Non-pigmented ciliary epithelial cell (primary cell): Measurements from ENCODE around the gene AGTRAP.

Experiments used
- DNase-seq: peaks from one replicate; pipeline ENCODE4 v3.0.0-alpha.2; 2010; ENCODE audit warnings: low read depth

The AGTRAP gene

DNA sequence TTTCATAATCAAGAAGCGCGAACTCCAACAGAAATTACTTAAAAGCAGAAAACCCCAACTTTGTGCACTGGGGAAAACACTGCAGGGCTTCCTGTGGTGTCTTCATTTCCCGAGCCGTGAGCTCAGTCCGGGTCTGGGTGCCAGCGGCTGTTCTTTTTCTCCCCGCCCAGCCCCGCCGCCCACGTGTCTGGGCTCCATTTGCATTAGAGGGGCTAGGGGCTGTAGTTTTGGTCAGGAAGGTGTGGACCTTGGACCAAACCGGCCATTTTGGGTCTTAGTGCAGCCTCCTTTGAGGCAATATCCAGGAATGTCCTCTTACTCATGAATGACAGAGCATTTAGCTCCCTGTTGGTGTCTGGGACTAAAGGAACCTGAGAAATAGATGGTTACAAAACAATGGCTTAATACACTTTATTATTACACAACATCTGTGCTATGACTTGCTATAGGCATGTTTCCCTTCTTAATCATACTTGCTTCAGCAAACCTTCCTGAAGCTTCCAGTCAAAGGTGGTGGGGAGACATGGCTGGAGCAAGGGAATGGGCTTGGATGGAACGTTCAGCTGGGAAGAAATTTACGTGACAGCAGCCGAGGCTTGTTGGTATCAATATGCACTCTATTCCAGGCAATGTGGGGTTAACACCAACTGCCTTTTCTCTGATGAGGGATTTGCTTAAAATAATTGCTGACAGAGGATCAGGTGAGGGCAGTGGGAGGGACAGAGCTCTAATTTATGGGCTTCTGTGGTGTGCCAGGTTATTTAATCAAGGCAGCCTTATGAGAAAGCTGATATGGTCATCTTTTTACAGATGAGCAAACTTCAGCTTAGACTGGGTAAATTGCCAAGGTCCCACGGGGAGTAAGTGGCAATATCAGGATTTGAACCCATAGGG is 1.1 kb downstream of the AGTRAP start:
- peak; percentile 55 for DNase-seq

DNA sequence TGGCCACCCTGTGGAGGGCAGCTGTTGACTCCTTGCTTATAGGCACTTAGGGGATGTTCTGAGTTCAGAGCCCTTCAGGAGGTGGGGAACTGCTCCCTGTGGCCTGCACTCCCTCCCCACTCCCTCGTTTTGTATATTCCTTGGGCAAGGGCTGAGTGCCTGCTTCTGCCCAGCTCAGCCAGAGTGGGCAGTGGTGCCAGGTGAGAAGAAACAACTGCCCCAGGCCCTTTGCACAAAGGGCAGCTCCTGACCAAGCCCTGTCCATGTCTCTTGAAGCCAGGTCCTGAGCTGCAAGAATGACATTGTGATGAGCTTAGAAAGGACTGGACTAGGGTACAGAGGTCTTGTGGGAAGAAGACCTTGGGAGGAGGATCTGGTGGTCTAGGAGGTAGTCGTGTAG is 2.2 kb downstream of the AGTRAP start:
- DNase-seq = no peak

DNA sequence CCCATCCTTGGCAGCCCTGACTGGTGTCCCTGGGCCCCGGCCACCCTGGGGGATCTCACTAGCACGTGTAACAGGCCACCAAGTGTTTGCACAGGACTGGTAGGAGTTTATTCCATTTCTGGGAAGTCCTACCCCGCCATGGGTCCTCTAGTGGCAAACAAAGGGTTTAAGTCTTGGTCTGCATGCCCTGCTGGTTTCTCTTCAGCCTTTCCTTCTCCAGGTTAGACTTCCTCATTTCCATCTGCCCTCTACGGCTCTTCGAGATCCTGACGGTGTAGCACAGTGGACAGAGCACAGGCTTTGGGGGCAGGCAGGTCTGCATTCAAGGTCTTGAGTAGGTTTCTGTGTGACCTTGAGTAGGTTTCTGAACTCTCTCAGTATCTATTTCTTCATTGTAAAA is 2.8 kb downstream of the AGTRAP start:
- no peak for DNase-seq

DNA sequence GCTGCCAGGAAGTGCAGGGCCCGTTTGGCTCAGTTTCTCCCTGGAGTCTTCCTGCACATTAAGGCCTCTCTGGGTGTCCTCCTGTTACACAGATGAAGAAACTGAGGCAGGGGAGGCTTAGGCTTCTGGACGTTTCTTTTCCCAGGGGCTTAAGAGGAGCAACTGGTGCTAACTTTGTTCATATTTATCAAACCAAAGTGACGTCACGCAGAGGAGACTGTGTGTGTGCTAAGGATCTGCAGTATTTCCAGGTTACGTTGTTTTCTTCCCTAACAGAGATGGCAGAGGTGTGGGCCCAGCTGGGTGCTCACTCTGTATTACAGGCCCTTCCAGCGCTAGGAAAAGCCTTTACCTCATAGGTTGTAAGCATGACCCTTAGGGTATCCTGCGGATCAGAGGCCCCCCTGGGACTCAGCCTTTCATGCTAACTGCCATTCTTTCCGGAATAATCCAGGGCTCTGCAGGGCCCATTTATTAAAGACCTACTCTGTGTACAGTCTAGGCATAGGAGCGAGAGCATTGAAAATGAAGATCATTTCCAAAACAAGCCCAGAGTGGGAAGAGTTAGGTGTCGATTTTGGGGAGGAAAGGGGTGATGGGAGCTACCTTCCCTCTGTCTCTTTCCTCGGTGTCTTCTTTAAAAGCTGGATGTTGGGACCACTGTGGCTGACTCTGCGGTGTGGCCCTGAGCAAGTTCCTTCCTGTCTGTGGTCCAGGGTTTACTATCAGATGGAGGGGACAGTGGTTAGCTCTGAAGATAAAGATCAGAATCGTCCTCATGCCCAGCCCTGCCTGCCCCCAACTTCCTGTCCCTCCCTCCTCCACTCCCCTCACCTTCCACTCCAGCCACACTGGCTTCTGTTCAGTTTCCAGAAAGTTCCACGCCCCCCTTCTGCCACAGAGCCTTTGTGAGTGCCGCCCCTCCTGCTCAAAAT is 4.6 kb downstream of the AGTRAP start:
- DNase-seq = no peak

DNA sequence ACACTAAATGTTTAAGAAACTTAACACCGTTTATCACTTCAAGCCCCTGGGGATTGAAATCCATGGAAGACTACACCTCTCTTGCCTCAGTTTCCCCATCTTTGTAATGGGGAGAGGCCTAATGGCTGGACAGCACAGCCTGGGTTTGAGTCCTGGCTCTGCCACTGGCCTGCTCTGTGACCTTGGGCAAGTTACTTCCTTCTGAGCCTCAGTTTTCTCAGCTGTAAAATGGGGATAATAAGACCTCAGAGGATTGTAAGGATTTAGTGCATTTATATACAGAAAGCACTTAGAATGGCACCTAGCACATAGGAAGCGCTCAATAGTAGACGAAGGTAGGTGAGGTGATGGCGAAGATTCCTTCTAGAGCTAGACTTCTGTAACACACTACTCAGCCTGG is 5.5 kb downstream of the AGTRAP start:
- no peak for DNase-seq

DNA sequence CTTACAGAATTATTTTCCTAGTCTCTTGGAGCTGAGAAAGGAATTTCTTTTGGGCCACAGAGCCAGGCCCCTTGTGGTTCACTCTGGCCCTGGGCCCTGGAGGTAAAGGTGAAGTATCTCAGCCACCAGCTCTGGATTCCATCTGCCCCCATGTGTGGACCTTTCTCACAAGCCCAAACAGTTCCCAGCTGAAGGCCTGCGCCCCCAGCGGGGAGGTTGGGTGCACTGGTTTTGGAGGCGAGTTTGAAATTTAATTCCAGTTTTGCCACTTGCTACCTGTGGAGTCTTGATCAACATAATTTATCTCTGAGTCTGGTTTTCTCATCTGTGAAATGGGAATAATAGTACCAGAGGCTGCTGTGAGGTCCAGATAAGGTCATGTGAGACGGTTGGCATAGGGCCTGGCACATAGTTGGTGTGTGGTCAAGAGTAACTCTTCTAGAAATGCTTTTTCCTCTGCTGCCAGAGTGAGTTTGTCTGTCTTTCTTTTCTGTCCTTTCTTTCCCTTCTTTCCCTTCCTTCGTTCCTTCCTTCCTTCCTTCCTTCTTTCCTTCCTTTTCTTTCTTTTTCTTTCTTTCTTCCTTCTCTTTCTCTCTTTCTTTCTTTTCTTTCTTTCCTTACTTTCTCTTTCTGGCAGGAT is 6.1 kb downstream of the AGTRAP start:
- no peak for DNase-seq

DNA sequence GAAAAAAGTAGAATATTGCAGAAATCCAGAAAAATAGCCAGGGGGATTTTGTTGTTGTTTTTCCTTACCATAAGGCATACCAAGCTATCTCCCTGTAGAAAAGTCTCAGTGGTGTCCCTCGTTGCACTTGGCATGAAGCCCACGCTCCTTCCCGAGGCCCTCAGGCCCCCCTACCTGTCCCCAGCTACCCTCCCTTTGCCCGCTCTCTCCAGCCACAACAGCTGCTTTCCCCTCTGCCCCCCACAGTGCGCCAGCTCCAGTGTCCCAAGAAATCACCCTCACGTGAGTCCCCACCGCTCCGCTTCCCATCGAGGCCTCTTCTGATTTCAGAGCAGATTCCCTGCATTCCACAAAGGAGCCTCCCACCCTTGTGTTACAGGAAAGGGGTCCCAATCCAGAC is 8.4 kb downstream of the AGTRAP start:
- DNase-seq = no peak

DNA sequence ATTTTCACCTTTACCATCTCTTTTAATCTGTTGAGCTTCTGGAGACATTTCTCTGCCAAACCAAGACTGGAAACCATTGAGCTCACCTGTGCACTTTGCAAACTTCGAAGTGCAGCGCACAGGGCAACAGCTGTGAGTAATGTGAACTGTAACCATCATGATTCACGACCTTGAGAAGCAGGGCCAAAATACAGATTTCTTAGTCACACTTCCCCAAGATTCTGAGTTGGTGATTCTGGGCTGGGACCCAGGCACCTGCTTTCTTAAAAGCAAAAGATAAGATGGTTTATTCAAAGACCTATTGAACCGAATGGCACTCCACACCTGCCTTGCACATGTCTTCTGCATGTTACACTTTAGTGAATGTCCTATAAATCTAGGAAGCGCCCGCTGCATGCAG is 10.2 kb downstream of the AGTRAP start:
- no peak for DNase-seq

DNA sequence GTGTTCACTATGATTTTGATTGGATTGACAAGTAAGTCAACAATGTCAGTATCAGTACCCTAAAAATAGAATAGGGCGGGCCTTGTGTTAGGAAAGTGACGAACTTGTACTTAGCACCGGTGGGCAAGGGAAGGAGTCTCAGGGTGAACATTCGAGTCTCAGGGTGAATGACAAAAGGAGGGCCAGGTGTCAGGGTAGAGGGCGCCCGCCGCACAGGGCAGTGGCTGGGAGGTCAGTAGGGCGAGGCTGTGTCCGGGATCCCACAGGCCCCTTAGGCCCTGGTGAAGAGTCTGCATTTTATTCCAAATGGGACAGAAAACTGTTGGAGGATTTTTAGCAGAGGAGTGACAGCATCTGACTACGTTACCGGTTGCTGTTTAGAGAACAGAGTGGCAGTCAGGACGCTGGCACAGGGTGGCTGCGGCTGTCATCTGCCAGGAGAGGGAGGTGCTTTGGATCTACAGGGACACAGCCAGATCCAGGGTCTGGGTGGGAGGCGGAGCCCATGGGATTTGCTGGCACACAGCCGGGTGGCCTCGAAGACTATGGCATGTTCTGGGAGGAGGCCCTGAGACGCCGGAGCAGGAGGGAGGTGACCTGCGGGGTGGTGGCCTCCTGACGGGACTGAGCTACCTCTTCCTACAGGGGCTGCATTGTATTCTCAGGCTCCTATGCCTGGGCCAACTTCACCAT is 11.0 kb downstream of the AGTRAP start:
- no peak for DNase-seq

DNA sequence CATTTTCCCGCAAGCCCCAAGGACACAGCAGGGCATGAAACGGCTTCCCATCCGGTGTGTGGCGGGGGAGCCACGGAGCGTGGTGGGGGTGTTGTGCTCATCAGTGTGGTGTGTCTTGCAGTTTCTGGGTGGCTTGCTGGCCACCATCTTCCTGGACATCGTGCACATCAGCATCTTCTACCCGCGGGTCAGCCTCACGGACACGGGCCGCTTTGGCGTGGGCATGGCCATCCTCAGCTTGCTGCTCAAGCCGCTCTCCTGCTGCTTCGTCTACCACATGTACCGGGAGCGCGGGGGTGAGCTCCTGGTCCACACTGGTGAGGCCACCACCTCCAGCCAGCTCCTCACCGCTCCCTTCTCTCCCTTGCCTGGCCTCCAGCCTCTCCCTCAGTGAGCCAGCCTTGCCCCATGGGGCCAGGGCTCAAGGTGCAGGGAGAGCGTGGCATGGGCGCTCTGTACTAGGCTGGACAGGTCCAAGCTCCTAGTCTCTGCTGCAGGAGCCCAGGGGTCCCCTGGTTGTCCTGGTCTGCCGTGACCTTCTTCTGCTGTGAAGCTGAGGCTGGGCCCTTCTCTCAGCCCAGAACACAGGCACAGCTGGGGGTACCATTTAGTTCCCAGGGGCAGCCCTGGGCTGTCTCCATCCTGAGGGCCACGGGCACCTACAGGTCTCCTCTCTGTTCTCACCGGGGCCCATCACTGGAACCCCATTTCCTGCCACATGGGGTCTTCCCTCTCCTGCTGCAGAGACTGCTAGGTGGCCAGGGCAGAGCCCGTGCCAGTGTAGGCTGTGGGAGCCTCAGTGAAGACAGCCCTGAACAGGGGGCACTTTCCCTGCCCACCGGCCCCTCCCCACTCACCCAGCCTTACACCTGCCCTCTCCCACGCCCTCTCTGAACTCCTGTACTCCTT is 12.6 kb downstream of the AGTRAP start:
- no peak for DNase-seq

DNA sequence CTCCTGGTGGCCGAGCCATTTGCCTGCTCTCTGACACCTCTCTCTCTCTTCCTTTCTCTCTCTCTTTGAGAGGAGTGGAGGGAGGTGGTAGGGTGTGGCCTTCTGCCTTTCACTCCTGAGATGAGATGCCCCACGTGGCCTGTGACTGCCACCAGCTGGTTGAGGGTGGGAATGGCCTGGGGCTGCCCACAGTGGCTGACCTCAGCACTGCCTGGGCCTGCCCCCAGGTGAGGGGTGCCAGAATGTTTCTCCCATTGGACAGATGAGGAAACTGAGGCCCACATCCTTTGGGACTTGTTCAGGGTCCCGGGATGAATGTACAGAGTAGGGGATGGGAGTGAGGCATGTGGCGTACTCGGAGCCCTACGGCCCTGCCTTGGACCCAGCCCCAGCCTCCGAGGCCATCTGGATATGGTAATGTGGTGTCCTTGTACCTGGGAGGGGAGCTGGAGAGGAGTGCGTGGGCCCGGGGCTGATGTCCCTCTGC is 13.3 kb downstream of the AGTRAP start:
- no peak for DNase-seq

DNA sequence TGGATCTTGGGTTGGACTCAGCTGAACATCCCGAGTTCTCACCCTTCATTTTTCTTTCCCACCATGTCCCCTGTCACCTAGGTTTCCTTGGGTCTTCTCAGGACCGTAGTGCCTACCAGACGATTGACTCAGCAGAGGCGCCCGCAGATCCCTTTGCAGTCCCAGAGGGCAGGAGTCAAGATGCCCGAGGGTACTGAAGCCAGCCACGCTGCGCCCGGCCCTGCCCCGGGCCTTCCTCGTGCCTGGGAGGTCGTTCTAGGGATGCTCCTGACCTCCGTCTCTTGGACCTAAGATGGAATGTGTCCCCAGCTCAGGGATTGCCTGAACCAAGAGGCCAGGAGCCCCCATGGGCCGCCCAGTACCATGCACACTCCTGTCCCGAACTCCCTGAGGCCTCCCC is 14.1 kb downstream of the AGTRAP start:
- no peak for DNase-seq

DNA sequence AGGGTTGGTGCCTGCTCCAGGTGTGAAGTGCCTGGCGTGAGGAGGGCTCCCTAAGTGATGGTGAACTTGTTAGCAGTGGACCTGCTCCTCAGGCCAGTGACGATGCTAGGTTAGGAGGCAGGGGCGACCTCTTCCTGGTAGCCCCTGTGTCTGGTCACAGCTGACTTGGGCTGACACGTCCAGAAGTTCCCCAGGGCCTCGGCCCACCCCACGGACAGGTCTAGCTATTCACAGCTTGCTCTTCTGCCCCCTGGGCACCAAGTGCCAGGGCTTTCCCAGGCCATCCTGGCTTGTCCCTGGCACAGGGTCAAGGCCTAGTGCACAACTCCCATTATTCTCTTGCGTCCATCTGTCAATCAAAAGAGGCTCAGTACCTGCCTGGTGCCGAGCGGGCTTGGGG is 15.2 kb downstream of the AGTRAP start:
- no peak for DNase-seq

DNA sequence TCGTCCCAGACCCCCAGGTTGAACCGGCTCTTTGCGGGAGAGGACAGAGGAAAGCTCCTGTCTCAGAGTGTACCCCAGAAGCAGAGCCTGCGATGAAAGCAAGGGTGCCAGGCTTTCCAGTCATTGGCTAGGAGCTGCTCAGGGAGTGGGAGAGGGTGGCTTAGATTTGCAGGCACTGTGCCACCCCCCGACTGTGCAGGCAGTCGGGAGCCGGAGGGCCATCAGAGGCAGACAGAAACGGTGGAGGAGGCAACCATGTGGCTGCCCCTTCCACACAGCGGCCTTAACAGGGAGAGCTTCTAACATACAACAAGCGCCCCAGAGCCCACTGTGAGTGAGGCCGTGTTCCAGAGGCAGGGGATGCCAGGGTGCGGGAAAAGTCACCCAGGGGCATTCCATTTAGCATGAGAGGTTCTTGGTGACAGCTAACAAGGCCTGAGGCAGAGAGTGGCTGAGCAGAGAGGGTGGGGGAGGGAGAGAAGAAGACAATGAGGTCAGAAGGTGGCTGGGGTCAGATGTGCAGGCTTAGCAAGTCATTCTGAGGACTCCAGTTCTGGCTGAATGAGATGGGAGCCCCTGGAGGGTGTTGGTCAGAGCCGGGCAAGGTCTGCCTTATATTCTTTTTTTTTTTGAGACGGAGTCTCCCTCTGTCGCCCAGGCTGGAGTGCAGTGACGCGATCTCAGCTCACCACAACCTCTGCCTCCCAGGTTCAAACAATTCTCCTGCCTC is 16.6 kb downstream of the AGTRAP start:
- no peak for DNase-seq

DNA sequence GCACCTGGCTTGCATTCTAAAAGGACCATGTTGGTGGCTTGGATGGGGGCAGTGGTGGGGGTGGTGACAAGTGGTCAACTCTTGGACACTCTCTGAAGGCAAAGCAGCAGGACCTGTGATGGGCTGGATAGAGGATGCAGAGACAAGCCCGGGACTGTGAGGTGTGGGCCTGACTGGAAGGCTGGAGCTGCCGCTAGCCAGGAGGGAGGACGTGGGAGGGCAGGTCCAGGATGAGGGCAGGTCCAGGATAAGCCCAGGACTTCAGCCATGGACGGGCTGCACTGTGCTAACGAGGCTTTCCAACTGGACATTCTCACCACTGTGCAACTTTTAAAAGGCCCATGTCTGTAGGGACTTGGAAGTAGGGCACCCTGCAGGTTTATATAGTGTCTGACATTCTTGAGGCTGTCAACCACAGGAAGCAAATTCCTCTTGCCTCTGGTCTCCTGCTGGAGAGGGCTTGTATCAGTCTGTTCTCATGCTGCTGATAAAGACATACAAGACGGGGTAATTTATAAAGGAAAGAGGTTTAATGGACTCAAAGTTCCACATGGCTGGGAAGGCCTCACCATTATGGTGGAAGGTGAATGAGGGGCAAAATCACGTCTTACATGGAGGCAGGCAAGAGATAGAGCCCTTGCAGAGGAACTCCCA is 17.7 kb downstream of the AGTRAP start:
- DNase-seq = no peak

DNA sequence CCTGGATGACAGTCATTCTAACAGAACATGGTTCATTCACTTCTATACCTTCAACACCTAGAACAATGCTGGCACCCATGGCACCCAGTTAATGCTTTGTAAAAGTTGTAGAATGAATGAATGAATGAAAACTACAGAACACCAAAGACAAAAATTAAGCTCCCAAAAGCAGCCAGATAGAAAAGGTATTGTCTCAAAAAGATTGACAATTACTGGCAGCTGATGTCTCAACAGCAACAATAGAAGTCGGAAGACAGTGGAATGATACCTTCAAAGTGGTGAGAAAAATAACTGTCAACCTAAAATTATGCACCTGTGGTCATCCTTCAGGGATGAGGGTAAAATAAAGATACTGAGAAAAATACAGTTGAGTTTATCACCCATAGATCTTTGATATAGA is 21.1 kb downstream of the AGTRAP start:
- no peak for DNase-seq

DNA sequence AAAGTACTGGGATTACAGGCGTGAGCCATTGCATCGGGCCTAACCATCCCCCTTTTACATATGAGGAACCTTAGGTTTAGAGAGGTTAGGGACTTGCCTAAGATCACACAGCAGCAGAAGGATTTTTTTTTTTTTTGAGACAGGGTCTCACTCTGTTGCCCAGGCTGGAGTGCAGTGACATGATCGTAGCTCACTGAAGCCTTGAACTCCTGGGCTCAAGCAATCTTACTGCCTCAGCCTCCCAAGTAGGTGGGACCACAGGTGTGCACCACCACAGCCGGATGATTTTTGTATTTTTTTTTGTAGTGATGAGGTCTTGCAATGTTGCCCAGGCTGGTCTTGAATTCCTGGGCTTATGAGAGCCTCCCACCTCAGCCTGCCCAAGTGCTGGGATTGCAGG is 23.9 kb downstream of the AGTRAP start:
- DNase-seq = no peak

DNA sequence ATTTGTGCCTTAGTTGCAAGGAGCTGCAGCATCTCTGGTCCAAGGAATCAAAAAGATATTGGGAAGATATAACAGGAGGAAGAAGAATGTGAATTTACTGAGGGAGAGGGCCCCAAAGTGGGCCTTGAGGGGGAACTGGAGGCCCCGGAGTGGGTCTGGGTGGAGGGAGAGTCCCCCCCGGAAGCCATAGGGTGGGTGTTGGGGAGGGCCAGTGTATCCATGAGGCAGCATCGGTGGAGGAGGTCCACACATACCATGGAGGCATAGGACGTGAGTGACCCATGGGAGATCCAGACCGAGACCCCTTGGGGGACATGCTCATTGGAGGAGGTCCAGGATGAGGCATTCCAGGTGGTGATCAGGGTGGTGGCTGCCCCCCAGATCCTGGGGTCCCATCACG is 25.3 kb downstream of the AGTRAP start:
- DNase-seq = no peak

DNA sequence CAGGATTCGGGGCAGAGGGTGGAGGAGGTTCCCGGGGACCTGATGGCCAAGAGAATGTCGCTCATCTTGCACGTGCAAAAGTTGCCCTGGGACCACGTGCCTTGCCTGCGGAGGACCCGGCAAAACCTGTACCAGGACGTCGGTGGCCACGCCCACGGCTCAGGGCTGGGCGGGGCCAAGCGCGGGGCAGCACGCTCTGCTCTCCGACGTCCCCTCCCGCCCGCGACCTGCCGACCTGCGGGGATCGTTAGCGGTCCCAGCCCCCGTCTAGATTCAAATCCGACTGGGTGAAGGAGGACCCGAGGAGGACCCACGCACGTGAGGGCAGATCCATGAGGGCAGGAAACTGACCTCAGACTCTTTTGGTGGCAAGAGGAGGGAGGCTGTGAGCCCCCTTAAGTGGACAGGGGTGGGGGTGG is 26.1 kb downstream of the AGTRAP start, which contains the start of gene C1orf167:
TSS of gene C1orf167 (plus strand) at position 206 of the 419 bp plus-strand sequence. CDS start 2,208 bp downstream, outside the sequence.
- no peak for DNase-seq
